ENCODE data around the gene ARHGAP10.

- no peak for TF ChIP-seq CTCF (IDR thresholded peaks at IDR 0.05)
- TF ChIP-seq EZH2 (IDR thresholded peaks at IDR 0.05; ENCODE audit: borderline replicate concordance, insufficient read depth, low read depth, low read length, poor library complexity, severe bottlenecking) = no peak
Measured at GRCh38 chr4:147842573-147842972, 110.7 kb downstream of the ARHGAP10 start.

Measured in B cell (primary cell).